Activated naive CD4-positive, alpha-beta T cell treated with anti-CD3 and anti-CD28 coated beads, Interleukin-2, amount 50 U/mL, for 24 hours (primary cell): ENCODE data around the gene SERPINA9.
"Not testable (repeated sequence)": the region's sequence is repeated elsewhere in the genome, so short reads cannot be mapped to it uniquely, and the experiment has no call there.

Source experiments
- H3K27ac Mint-ChIP-seq: one replicate; pipeline ENCODE4 v1.8.0; 2021; ENCODE audit warnings: mild to moderate bottlenecking, mixed read lengths
- H3K27me3 Mint-ChIP-seq: one replicate; pipeline ENCODE4 v1.8.0; 2021; ENCODE audit warnings: mixed read lengths
- H3K36me3 Mint-ChIP-seq: one replicate; pipeline ENCODE4 v1.8.0; 2021; ENCODE audit warnings: mixed read lengths
- H3K4me1 Mint-ChIP-seq: one replicate; pipeline ENCODE4 v1.8.0; 2021; ENCODE audit warnings: mixed read lengths
- H3K4me3 Mint-ChIP-seq: one replicate; pipeline ENCODE4 v1.8.0; 2021; ENCODE audit warnings: mild to moderate bottlenecking, mixed read lengths
- H3K9me3 Mint-ChIP-seq: one replicate; pipeline ENCODE4 v1.8.0; 2021; ENCODE audit warnings: mixed read lengths

SERPINA9 gene

DNA sequence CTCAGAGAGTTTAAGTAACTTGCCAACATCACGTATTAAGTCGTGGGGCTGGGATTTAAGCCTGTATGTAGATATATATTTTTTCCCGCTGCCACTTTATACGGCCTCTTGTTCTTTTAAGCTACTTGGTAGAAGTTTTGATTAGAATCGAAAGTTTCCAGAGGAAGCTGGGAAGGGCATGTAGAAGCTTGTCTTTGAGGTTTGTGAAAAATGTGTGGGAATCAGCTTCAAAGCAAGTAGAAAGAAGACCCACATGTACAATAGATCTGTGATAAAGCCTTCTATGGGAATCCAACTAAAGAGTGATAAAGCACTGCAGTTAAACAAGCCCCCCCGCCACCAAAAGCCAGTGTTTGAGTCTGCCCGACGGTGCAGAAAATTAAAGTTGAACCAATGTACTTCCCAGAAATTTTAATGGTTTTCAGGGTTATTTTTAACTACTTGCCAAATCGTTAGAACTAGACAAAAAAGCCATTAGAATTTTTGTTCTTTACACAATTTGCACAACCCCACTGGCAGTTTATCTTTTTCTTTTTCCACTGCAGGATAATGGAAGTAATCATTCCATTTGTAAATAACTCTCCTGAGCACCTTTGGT, 48.9 kb downstream of the SERPINA9 start:
- no peaks in the 10 kb centered on the region for H3K4me1 Mint-ChIP-seq
- H3K36me3 Mint-ChIP-seq = no peaks in the 10 kb centered on the region
- H3K4me3 Mint-ChIP-seq = no peak overlapping the region
- H3K27me3 Mint-ChIP-seq = peaks cover 18% of the 10 kb centered on the region
- H3K27ac Mint-ChIP-seq = no peak overlapping the region
- no peaks in the 10 kb centered on the region for H3K9me3 Mint-ChIP-seq

GRCh38 chr14:94426526-94426925, 49.5 kb downstream of the SERPINA9 start:
- H3K9me3 Mint-ChIP-seq = no peaks in the 10 kb centered on the region
- no peak overlapping the region for H3K27ac Mint-ChIP-seq
- H3K36me3 Mint-ChIP-seq = no peaks in the 10 kb centered on the region
- H3K4me1 Mint-ChIP-seq = no peaks in the 10 kb centered on the region
- H3K4me3 Mint-ChIP-seq = no peak overlapping the region
- peaks cover 18% of the 10 kb centered on the region for H3K27me3 Mint-ChIP-seq

GRCh38 chr14:94424371-94424770, 51.6 kb downstream of the SERPINA9 start:
- Mint-ChIP-seq H3K27me3 (peaks cover 26% of the 10 kb centered on the region), H3K4me1 (no peaks in the 10 kb centered on the region), H3K36me3 (no peaks in the 10 kb centered on the region), H3K27ac (no peak overlapping the region), H3K4me3 (no peak overlapping the region), H3K9me3 (peaks cover 5% of the 10 kb centered on the region)

DNA sequence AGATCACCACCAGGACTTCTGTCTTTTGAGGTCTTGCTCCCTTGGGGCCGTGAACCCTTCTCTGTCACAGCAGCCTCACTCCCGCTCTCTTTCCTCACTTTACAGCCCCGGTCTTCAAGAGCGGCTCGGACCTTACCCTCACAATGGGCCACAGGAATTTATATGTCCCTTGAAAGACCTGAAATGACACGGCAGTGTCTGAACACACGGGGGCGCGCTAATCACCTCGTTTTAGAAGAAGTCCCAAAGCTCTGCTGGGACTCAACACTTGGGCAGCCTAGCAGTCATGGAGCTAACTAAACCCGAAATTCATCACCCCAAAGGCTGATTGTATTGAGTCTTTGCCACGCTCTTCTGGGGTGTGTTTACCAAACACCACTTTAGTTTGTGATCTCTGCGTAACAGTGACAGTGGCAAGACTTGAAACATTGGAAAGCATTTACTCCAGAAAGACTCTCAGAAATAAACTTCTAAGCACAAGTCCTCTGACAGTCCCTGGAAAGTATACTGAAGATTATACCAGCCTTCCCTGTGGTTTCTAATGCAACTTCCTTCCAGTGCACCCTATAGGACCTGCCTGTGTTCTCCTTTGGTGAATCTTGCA, 52.4 kb downstream of the SERPINA9 start:
- Mint-ChIP-seq H3K27ac (no peak overlapping the region), H3K36me3 (no peaks in the 10 kb centered on the region), H3K4me3 (no peak overlapping the region), H3K4me1 (no peaks in the 10 kb centered on the region), H3K27me3 (peaks cover 26% of the 10 kb centered on the region), H3K9me3 (peaks cover 5% of the 10 kb centered on the region)

GRCh38 chr14:94421316-94421715, 54.7 kb downstream of the SERPINA9 start:
- no peak overlapping the region for H3K27ac Mint-ChIP-seq
- H3K36me3 Mint-ChIP-seq = no peaks in the 10 kb centered on the region
- no peak overlapping the region for H3K4me3 Mint-ChIP-seq
- H3K4me1 Mint-ChIP-seq = no peaks in the 10 kb centered on the region
- peaks cover 31% of the 10 kb centered on the region for H3K27me3 Mint-ChIP-seq
- H3K9me3 Mint-ChIP-seq = peaks cover 12% of the 10 kb centered on the region

DNA sequence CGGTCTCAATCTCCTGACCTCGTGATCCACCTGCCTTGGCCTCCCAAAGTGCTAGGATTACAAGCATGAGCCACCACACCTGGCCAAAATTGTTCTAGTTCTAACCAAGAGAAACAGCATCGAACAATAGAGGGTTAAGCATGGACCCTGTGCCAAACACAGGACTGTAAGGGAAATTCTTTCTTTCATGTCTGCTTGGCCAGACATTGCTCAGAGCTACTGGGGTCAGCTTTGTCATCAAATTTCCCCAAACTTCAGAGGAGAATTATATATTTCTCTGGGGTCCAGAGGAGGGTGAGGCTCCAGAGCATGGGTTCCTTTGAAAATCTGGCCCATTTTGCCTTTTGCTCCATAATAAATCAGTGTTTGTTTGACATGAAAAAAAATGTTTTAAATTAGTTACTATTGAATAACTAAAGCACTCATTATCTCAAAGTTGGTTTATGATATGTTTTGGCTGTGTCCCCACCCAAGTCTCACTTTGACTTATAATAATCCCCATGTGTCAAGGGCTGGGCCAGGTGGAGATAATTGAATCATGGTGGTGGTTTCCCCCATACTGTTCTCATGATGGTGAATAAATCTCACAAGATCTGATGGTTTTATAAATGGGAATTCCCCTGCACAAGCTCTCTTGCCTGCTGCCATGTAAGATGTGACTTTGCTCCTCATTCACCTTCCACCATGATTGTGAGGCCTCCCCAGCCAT, 58.3 kb downstream of the SERPINA9 start:
- not testable (repeated sequence) for H3K27ac Mint-ChIP-seq, H3K4me1 Mint-ChIP-seq, H3K4me3 Mint-ChIP-seq, H3K36me3 Mint-ChIP-seq
- peaks cover 24% of the 10 kb centered on the region for H3K27me3 Mint-ChIP-seq
- H3K9me3 Mint-ChIP-seq = peaks cover 17% of the 10 kb centered on the region
